Fibroblast of skin of back (primary cell): ENCODE results near the gene GCN1.

Source experiments
- DNase-seq: peaks from one replicate; pipeline ENCODE4 v3.0.0-alpha.2; 2013

Gene GCN1

GRCh38 chr12:120141336-120141735, 53.2 kb downstream of the GCN1 start:
- no peak for DNase-seq

DNA sequence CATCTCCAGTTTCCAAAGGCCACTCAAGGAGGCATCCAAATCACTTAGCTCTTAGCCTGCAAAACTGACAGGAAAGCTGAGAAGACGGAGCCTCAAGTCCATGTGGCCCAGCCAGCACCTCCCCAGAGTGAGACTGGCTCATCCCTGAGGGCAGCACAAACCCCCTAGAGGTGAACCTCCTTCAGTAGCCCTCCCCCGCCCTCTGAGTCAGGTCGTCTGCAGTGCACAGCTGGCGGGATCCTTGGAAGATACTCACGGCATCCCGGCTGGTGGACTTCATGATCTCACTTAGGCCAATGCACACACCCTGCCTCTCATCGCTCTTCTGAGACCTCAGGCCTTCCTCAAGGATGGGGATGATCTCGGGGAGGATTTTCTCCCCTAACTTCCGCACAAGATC, 53.9 kb downstream of the GCN1 start:
- no peak for DNase-seq

- peak; percentile 4 for DNase-seq
These were observed 54.6 kb downstream of the GCN1 start for GRCh38 chr12:120139958-120140357.

DNA sequence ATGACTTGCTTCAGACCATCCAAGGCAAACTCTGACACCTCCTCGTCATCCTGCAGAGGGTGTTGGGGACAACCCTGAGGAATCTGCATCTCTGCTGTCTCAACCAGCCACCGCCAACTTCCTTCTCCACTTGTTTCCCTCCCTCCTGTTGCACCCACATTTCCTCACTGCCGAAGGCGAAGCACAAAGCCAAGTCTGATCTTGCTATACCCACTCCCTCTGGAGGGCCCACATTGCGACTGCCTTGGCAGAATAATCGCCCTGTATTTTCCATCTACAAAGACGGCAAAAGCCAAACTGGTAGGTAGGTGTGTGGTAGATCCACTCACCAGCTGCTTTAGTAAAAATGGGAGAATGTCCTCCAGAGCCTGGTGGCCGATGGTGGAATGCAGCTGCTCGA, 56.1 kb downstream of the GCN1 start:
- no peak for DNase-seq

GRCh38 chr12:120137833-120138232, 56.7 kb downstream of the GCN1 start:
- no peak for DNase-seq

DNA sequence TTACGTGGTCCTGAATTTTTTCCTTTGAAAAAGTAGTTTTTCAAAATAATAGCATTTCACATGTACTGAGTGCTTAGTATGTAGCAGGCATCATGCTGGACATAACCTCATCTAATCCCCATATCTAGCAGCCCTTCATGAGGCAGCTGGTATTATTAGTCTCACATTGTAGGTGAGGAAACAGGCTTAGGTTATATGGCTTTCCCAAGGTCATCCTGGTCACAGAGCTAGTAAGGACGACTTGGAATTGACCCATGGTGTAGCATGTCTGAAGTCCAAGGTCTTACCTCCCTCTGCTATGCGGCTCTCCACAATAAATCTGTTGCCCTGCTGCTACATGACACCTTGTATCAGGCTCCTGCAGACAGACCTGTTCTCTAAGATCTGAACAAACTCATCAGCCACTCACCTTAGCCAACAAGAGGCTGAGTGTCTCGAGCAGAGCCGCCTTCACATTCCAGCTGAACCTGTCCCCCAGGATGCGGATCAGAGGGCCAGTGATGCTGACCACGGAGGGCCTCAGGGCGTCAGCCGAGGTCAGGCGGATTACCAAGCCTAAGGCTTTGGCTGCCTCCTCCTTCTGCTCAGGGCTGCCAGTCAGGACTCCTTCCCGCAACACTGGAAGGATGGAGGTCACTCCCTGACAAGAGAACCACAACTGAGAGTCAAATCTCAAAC, 58.3 kb downstream of the GCN1 start:
- DNase-seq: no peak

GRCh38 chr12:120134307-120134980, 60.1 kb downstream of the GCN1 start:
- no peak for DNase-seq

- DNase-seq: no peak
These were observed 61.6 kb downstream of the GCN1 start for GRCh38 chr12:120132863-120133385.

- no peak for DNase-seq
These were observed 62.3 kb downstream of the GCN1 start for GRCh38 chr12:120132054-120132836.

GRCh38 chr12:120131116-120131515, 63.4 kb downstream of the GCN1 start:
- no peak for DNase-seq

GRCh38 chr12:120130011-120130410, 64.5 kb downstream of the GCN1 start:
- no peak for DNase-seq

DNA sequence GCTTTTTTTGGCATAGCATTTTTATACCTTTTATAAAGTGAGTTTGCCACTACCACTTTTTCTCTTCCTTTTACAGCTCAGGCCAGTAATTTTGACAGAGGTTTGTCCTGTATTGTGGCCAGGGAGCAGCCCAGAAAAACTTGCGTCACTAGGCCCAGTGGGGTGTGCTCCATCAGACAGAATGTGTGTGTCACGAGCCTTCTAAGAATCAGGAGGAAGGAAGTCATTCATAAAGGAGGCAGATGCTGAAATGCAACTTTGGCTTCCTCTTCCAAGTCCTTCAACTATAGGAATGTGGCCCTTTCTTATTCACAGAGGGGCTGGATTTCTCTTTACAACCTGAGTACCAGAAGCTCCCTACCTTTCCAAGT, 67.9 kb downstream of the GCN1 start:
- DNase-seq: no peak

- DNase-seq: no peak
These were observed 68.5 kb downstream of the GCN1 start for GRCh38 chr12:120125792-120126634.

DNA sequence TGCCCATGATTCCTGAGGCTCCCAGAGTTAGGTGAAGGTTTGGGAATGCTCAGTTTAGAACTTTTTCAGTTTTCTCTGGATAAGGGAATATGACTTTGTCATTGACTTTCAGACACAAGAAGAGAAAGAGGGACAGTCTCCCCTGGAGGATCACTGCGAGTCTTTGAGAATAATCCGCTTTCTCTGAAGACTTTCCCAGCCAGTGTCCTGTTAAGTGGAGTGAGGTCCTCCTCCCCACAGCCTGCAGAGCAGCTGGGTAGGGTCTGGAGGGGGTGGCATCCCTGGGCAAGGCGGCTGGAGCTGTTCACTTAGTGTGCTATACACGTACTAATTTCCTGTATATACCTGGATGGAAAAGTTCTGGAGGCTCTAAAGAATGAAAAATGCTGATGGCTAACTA, 69.5 kb downstream of the GCN1 start:
- no peak for DNase-seq

GRCh38 chr12:120121766-120122293, 72.7 kb downstream of the GCN1 start:
- DNase-seq: no peak

- DNase-seq: no peak
These were observed 73.2 kb downstream of the GCN1 start for GRCh38 chr12:120121343-120121742.

- DNase-seq: peak; percentile 78
These were observed 75.1 kb downstream of the GCN1 start for GRCh38 chr12:120119271-120119973.

GRCh38 chr12:120118321-120119061, 76.0 kb downstream of the GCN1 start:
- DNase-seq: peak; percentile 27

DNA sequence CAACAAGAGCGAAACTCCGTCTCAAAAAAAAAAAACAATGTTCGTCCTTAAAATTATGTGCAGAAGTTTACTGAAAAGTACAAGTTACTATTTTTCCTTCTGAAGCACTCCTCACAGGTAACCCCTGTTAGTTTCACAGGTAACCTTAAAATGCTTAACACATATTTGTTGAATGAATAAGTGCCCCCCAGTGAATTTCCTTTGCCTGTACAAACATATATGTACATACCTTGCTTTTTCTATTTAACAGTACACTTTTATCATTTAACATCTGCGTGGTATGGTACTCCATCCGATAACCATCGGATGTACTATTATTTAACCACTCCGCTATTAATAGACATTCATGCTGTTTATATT, 76.6 kb downstream of the GCN1 start:
- no peak for DNase-seq

DNA sequence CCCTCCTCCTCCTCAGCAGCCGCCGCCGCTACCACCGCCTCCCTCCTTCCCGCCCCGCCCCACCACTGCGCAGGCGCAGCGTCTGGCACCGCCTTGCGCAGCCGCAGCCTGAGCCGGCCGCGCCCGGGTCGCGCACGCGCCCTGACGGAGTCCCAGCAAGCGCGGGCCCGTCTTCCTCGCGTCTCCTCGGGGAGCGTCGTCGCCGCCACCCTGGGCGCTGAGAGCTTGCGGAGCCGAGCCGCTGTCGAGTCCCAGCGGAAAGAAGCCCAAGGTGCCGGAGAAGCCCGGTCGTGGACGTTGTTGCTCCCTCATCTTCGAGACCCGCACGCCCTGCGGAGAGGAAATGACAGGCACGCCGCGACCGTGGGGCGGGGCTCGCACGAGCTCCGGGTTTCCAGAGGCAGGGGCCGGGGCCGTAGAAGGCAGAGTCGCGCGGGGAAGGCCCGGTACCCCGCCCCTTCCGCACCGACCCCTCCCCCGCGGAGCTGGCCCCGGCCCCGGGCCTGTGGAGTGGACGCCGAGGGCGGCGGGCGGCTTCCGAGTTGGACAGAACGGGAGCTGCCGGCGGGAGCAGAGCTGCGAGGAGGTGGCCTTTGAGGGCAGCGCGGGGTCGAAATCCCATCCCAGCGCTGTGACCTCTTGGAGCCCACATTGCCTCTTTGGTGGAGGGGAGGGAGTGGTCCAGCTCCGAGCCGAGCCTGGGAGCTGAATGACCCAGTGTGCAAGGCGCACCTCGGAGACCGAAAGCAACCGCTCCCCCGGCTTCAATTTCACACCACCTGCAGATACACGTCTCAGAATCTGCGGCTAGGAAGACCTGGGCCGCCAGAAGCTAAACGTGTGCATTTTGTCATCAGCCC, 77.5 kb downstream of the GCN1 start:
- DNase-seq: peak; percentile 92
